ENCODE data around the gene ABCF2.

The ABCF2 gene

DNA sequence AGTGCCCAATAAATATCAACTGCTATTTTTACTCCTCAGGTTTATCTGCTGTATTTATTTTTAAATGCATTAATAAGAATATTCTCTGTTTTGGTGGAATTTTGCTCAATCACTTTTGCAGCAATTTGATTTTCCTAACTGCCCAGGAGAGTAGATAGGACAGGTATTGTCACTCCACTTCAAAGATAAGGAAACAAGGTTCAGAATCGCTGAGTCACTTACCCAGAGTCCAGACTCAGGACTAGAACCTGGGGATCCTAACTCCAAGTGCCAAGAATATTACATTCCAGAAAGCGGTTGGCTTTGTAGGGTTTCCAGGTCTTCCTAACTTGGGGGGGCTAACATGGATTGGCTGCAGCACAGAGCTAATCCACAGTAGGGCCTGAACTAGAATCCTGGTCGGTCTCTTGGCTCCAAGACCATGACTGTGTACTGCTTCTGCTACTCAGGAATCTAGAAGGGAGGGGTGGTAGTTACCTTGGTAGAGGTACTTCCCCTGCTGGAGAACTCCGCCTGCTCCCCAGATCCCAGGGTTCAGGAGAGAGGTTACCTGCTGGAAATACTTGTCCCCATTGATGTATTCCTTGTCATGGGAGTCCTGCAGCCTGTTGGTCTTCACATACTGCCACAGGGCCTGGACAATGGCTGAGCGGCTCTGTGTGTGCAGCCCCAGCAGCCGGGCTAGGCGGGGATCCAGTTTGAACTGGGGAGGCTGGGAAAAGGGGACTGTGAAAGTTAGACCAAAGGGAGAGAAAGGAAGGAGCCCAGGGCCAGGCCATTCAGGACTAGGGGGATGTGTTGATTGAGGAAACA lies 14.1 kb upstream of the ABCF2 start:
- no peak for FAIRE-seq

DNA sequence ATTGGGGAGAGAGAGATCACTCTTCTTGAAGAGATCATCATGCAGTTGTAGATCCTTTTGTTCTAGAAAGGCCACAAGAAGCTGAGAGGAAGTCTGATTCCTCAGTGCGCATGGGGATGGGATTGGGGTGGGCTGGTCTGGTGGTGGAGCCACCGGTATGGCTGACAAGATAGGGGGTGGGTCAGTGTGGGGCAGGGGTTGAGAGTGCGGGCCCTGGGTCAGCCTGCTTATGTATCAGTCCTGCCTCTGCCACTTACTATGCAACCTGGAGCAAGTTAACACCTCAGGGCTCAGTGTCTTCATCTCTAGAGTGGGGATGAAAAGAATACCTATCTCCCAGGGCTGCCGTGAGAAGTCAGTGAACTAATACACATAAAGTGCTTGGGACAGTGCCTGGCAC lies 13.5 kb upstream of the ABCF2 start:
- no peak for FAIRE-seq

DNA sequence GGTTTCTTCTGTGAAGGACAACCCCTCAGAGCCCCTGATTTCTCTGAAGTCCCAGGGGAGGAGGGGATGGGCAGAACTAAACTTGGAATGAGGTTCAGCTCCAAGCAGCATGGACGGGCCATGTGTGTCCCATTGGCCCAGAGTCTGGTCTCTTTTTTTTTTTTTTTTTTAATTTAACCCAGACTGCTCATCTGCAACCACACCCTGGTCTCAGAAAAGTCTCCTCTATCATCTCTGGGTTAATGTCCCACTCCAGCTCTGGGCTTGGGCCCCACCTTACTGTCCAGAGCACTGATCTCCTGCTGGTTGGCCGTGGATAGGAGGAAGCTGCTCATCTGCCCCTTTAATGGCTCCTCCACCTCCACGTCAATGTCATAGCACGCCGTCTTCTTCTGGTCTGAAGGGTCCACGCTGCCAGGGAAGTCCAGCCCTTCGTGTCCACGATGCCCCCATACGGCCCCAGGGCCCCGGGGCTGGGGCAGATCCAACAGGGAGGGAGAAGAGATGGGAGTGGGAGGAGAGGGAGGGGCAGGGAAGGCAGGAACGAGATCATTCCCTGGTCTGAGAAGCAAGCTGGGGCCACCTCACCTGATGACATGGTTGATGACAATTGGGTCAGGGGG lies 12.9 kb upstream of the ABCF2 start:
- FAIRE-seq: no peak

DNA sequence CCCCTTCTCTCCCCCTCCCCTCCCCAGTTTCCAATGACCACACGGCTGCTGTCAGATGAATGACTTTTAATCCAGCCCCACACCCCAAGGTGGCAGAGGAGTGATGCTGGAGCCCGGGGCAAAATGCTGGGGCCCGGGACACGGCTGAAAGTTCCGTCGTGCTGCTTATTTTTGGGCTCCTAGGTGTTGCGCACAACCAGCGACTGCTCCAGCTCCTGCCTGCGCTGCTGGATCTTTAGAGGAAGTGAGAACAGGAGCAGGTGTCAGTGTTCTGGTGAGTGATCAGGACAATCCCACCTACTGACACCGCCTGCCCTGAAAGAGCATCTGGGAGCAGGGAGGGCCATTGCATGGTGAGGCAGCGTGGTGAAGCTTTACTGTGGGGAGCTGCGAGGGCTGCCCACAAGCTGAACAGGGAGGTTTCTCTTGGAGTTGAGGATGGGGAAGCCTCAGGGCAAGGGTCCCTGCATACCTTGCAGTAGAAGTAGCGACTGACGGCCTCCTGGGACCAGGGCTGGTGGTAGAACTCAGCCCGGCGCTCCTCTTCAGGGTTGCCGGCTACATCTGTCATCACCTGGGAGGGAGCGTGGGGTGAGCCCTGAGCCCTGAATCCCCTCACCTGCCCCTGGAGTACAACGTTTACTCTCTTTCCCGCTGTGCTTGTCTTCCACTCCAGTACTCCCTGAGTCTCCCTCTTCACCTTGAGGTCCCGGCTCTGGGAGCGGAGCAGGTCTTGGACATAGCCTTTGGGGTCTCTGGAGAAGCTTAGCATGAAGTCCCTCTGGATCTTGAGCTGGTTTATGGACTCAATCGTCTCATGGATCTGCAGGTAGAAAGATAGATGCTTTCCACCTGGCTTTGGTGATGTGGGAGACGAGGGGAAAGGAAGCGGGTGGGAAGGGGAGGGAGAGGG lies 12.2 kb upstream of the ABCF2 start:
- FAIRE-seq: no peak

GRCh38 chr7:151238190-151238810 lies 11.3 kb upstream of the ABCF2 start:
- FAIRE-seq: no peak

DNA sequence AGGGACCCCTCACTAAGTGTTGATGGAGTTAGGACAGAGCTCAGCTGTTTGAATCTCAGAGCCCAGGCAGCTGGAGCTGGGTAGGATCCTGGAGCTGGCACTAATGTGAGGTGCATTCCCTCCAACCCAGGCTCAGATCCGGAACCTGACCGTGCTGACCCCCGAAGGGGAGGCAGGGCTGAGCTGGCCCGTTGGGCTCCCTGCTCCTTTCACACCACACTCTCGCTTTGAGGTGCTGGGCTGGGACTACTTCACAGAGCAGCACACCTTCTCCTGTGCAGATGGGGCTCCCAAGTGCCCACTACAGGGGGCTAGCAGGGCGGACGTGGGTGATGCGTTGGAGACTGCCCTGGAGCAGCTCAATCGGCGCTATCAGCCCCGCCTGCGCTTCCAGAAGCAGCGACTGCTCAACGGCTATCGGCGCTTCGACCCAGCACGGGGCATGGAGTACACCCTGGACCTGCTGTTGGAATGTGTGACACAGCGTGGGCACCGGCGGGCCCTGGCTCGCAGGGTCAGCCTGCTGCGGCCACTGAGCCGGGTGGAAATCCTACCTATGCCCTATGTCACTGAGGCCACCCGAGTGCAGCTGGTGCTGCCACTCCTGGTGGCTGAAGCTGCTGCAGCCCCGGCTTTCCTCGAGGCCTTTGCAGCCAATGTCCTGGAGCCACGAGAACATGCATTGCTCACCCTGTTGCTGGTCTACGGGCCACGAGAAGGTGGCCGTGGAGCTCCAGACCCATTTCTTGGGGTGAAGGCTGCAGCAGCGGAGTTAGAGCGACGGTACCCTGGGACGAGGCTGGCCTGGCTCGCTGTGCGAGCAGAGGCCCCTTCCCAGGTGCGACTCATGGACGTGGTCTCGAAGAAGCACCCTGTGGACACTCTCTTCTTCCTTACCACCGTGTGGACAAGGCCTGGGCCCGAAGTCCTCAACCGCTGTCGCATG lies 10.5 kb upstream of the ABCF2 start:
- no peak for FAIRE-seq

DNA sequence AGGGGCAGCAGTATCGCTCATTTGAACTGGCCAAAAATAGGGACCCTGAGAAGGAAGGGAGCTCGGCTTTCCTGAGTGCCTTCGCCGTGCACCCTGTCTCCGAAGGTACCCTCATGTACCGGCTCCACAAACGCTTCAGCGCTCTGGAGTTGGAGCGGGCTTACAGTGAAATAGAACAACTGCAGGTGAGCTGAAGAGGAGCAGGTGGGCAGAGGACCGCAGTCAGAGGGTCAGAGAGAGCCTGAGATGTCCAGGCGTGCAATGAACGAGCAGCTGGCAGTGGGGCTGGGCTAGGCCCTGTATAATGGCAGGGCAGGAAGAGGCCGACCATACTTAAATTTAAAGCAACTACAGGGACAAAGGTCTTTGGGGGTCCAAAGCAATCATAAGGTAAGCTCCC lies 9.4 kb upstream of the ABCF2 start:
- no peak for FAIRE-seq

DNA sequence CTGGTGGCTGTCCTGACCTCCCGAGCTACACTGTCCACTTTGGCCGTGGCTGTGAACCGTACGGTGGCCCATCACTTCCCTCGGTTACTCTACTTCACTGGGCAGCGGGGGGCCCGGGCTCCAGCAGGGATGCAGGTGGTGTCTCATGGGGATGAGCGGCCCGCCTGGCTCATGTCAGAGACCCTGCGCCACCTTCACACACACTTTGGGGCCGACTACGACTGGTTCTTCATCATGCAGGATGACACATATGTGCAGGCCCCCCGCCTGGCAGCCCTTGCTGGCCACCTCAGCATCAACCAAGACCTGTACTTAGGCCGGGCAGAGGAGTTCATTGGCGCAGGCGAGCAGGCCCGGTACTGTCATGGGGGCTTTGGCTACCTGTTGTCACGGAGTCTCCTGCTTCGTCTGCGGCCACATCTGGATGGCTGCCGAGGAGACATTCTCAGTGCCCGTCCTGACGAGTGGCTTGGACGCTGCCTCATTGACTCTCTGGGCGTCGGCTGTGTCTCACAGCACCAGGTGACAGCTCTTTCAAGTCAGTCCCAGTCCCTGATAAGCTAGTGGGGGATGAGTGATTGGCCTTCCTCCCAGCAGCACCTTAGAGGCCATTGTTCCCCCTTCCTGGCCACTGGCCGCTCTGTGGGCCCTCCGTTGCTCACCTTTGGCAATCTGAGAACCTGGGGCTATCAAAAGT lies 8.2 kb upstream of the ABCF2 start:
- FAIRE-seq: no peak

- FAIRE-seq: no peak
Observed at GRCh38 chr7:151233804-151234203, 6.8 kb upstream of the ABCF2 start.

GRCh38 chr7:151232917-151233701 lies 6.1 kb upstream of the ABCF2 start:
- no peak for FAIRE-seq

DNA sequence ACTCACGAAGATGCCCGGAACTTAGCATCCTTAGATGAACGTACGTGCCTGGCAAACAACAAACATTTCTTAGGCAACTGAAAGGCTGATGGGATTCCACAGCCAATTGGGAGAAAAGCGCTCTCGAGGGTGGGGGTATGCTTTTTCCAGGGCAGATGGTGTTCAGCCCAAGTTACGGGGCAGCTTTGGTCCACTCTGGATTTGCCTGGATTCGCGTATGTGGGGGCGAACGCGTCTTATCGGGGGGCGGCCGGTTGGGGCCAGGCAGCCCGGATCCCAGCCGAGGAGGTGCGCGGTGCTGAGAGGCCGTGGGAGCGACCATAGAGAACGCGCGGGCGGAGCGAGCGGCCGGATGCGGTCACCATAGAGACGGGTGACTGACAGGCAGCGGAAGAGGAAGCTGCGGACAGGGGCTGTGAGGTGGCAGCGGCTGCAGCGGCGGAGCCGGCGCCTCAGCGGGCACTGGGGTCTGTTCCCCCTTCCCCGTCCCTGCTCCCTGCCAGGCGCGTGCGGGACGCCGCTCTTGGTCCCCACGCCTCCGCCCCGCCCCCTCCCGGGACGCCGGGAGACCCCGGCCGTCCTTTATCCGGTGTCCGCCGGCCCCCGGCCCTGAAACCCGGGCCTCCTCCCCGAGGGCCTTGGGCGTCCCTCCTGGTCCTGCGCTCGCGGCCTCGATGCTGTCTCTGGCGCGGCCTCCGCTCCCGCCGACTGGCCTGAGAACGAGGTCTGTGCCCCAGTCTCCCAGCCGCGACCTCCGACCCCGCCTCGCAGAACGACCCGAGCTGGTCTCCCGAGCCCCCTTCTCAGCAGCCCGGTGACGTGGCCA lies 5.3 kb upstream of the ABCF2 start, which contains the start of gene CHPF2:
CHPF2 (plus strand) TSS at position 393 of the 826 bp plus-strand sequence. CDS start 1,529 bp downstream, outside the sequence.
- FAIRE-seq: no peak

GRCh38 chr7:151231080-151231479 lies 4.1 kb upstream of the ABCF2 start:
- no peak for FAIRE-seq

GRCh38 chr7:151229249-151229648 lies 2.2 kb upstream of the ABCF2 start:
- FAIRE-seq: no peak

DNA sequence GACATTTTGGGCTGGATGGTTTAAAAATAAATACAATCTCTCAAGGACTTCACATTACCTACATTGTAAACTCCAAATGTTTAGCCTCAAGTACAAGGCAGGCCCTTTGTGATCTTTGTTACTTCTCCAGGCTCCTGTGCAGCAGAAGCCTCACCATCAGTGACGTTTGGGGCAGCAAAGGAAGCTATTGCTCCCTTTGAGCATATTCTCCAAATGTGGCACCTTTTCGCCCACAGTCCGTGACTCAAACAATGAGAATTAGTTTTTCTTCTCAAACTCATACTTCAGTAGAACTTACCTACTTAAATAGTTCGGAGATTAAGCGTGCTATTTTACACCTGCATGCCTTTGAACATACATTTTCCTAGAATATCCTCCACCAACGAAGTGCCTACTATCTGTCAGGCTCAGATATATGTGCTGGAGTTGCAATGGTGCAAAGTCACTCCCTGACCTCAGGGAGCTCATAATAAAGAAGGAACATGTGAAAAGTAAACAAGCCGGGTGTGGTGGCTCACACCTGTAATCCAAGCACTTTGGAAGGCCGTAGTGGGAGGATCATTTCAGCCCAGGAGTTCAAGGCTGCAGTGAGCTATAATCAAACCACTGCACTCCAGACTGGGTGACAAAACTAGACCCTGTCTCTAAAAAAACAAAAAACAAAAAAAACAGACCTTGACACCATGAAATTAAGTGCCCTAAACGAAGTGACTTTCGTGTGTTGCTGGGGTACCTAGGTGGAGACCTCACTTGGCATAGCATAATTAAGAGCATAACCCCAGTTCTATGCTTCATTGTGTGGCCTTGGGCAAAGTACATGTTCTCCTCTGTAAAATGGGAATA lies 1.2 kb upstream of the ABCF2 start:
- no peak for FAIRE-seq

DNA sequence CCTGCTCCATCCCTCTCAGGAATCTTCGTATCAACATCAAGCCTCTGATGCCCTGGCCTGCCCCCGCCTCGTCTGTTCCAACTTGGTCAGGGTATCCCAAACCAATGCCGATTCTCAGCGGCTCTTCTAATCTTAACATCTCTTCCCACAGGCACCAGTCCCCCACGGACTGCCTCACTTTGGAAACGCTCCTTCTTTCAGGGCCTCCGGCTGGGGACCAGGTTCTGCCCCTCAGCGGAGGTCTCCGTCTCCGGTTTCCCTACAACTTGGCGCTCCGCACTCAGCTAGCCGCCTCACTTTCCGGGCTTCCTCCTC lies 488 bp downstream of the ABCF2 start:
- FAIRE-seq: no peak

GRCh38 chr7:151225948-151226510 lies 976 bp downstream of the ABCF2 start:
- no peak for FAIRE-seq

DNA sequence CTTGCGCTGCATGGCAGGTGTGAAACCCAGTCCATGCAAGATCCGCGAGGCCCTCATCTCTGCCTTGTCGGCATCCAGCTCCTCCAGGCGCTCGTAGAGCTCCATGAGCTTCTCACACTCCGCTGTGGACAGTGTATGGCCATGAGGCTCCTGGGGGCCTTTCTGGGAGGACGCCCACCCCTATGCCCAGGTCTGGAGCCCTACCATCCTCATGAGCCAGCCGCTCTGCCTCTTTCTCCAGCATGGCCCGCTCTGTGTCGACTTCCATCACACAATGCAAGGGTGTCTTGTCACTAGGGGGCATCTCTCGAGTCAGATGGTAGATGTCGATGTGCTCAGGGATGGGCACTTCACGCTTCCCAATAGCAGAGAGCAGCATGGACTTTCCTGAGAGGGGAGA lies 3.3 kb downstream of the ABCF2 start:
- no peak for FAIRE-seq

DNA sequence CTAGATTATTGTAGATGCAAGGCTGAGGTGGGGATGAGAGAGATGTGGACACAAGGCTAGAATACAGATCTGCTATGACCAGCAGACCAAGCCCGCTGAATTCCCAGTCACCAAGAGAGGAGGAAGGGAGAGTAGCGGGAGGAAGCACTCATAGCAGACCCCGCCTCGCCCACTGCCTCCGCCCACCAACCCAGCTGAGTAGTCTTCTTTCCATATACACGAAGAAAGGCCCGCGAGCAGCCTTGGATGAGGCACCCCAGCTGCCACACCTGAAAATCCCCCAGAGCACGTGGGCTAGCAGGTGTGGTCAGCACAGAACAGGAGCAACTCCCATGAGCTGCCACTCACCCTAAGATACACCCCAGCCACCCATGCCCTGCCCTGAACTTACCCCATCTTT lies 8.8 kb downstream of the ABCF2 start:
- no peak for FAIRE-seq
